ENCODE results near the gene CD24. TPM values are rescaled to one million over a fixed set of nuclear protein-coding genes. Genes with fewer than 3 reads are reported as not detected.
A peak's percentile ranks its signal among the peaks of the same experiment; 100 is the strongest.
"Not testable (repeated sequence)": the region's sequence is repeated elsewhere in the genome, so short reads cannot be mapped to it uniquely, and the experiment has no call there.

Gene CD24
- total and polyA plus RNA-seq, 8 donors: 132 to 854 (median 462) TPM

GRCh38 chr6:107019047-107019446 lies 44.5 kb upstream of the CD24 start:
- Histone ChIP-seq H3K4me1 (peaks cover 0 to 23% (median 2%) of the 10 kb centered on the region in 4 donors), H3K36me3 (no peaks in the 10 kb centered on the region), H3K4me3 (no peak overlapping the region), H3K27me3 (no peaks in the 10 kb centered on the region), H3K9me3 (no peaks in the 10 kb centered on the region), H3K27ac (no peak overlapping the region)
- DNase-seq: no peak
- intact Hi-C loops (cut with DNase I; ENCODE audit: low total_unique reads): no loop called here
- no peak for TF ChIP-seq POLR2A (IDR thresholded peaks at IDR 0.05)
- no peak for TF ChIP-seq CTCF (IDR thresholded peaks at IDR 0.05)
- no peak for TF ChIP-seq POLR2AphosphoS5 (IDR thresholded peaks at IDR 0.05)
- no peak for TF ChIP-seq EP300 (IDR thresholded peaks at IDR 0.05)
- WGBS, 5 donors: 80 to 96% (median 92%) methylated on average over 5 of the region's 5 CpGs

- TF ChIP-seq EP300 (IDR thresholded peaks at IDR 0.05): no peak
- TF ChIP-seq CTCF (IDR thresholded peaks at IDR 0.05): no peak
- no peak for TF ChIP-seq POLR2A (IDR thresholded peaks at IDR 0.05)
- TF ChIP-seq POLR2AphosphoS5 (IDR thresholded peaks at IDR 0.05): no peak
These were observed 35.0 kb upstream of the CD24 start for GRCh38 chr6:107009499-107009898.

GRCh38 chr6:106997392-106998158 lies 23.0 kb upstream of the CD24 start:
- Histone ChIP-seq H3K27ac (no peak overlapping the region), H3K36me3 (no peaks in the 10 kb centered on the region), H3K27me3 (no peaks in the 10 kb centered on the region), H3K9me3 (no peaks in the 10 kb centered on the region), H3K4me3 (no peak overlapping the region), H3K4me1 (no peaks in the 10 kb centered on the region)
- peak; percentile 53 to 81 for DNase-seq
- intact Hi-C loops (cut with DNase I; ENCODE audit: low total_unique reads): loop anchor here (10.0 kb wide), 1 partner anchor 563 kb away; no protein-coding TSS in a partner anchor
- no peak for TF ChIP-seq EP300 (IDR thresholded peaks at IDR 0.05)
- TF ChIP-seq POLR2A (IDR thresholded peaks at IDR 0.05): no peak
- TF ChIP-seq POLR2AphosphoS5 (IDR thresholded peaks at IDR 0.05): no peak
- peak in 5 of 7 experiments; percentile 24 to 64 (median 51) for TF ChIP-seq CTCF (IDR thresholded peaks at IDR 0.05)
- 45 to 55% (median 51%) methylated on average over 10 of the region's 10 CpGs for WGBS, 5 donors

More at GRCh38 chr6:107009499-107009898, 35.0 kb upstream of the CD24 start:
- intact Hi-C loops (cut with DNase I; ENCODE audit: low total_unique reads): no loop called here
- Histone ChIP-seq H3K9me3 (no peaks in the 10 kb centered on the region), H3K4me1 (no peaks in the 10 kb centered on the region), H3K4me3 (no peak overlapping the region), H3K36me3 (no peaks in the 10 kb centered on the region), H3K27ac (no peak overlapping the region), H3K27me3 (no peaks in the 10 kb centered on the region)
- no peak for DNase-seq
- WGBS, 5 donors: 53 to 79% (median 73%) methylated on average over 2 of the region's 2 CpGs

- WGBS, 5 donors: 93 to 100% (median 94%) methylated on average over 3 of the region's 3 CpGs
- no peak overlapping the region for H3K27ac ChIP-seq
- no peaks in the 10 kb centered on the region for H3K36me3 ChIP-seq
- TF ChIP-seq CTCF (IDR thresholded peaks at IDR 0.05) (no peak), POLR2AphosphoS5 (IDR thresholded peaks at IDR 0.05) (no peak), POLR2A (IDR thresholded peaks at IDR 0.05) (no peak), EP300 (IDR thresholded peaks at IDR 0.05) (no peak)
- no peaks in the 10 kb centered on the region for H3K9me3 ChIP-seq
- H3K4me1 ChIP-seq: no peaks in the 10 kb centered on the region
- no peaks in the 10 kb centered on the region for H3K27me3 ChIP-seq
- intact Hi-C loops (cut with DNase I; ENCODE audit: low total_unique reads): loop anchor here (10.0 kb wide), 1 partner anchor 561 kb away; no protein-coding TSS in a partner anchor
- no peak for DNase-seq
- no peak overlapping the region for H3K4me3 ChIP-seq
These were observed 21.1 kb upstream of the CD24 start for GRCh38 chr6:106995640-106996039.

GRCh38 chr6:106989737-106990136 lies 15.2 kb upstream of the CD24 start:
- intact Hi-C loops (cut with DNase I; ENCODE audit: low total_unique reads): loop anchor here (10.0 kb wide), 2 partner anchors 385 to 555 kb away; no protein-coding TSS in a partner anchor
- not testable (repeated sequence) for H3K4me1 ChIP-seq, H3K36me3 ChIP-seq, DNase-seq, H3K4me3 ChIP-seq, H3K9me3 ChIP-seq, H3K27me3 ChIP-seq, H3K27ac ChIP-seq
- WGBS, 5 donors: 53 to 79% (median 60%) methylated on average over 3 of the region's 3 CpGs

All from stomach (tissue), 9 donors.